Measurements from ENCODE around the gene FBXL7.

GRCh38 chr5:15577132-15577531 is 77.2 kb downstream of the FBXL7 start:
- TF ChIP-seq CTCF (conservative IDR thresholded peaks at IDR 0.05; ENCODE audit: low read length) (no peak), EZH2phosphoT487 (IDR thresholded peaks at IDR 0.05; ENCODE audit: borderline replicate concordance) (no peak)
